OCI-LY1 (cell line): ENCODE results near the gene RBMS3.

Experiments used
- H2AFZ ChIP-seq: fragments of 200-600 bp; sonication (generic), shearing (Covaris generic); 2 replicates; pipeline ENCODE4 v1.6.0; 2014; ENCODE audit warnings: antibody characterized with exemption, mild to moderate bottlenecking, low read length
- H3F3A ChIP-seq: fragments of 200-600 bp; sonication (generic), shearing (Covaris generic); 2 replicates; pipeline ENCODE4 v1.6.0; 2014; ENCODE audit warnings: mild to moderate bottlenecking, antibody characterized with exemption, low read length, moderate library complexity; ENCODE audit not compliant: insufficient read depth
- H3K27ac ChIP-seq: fragments of 200-600 bp; sonication (generic); 2 replicates; pipeline ENCODE4 v1.5.1; 2014; ENCODE audit warnings: low read length, mixed run types, mild to moderate bottlenecking, low read depth; ENCODE audit not compliant: poor library complexity, severe bottlenecking
- H3K27me3 ChIP-seq: fragments of 200-600 bp; sonication (generic); 2 replicates; pipeline ENCODE4 v1.6.0; 2014; ENCODE audit warnings: antibody characterized with exemption, mild to moderate bottlenecking, low read length, moderate library complexity; ENCODE audit not compliant: insufficient read depth
- H3K36me3 ChIP-seq: fragments of 200-600 bp; sonication (generic); 2 replicates; pipeline ENCODE4 v1.6.1; 2014; ENCODE audit warnings: mild to moderate bottlenecking, antibody characterized with exemption, low read length, moderate library complexity, mixed read lengths; ENCODE audit not compliant: insufficient read depth
- H3K4me1 ChIP-seq: fragments of 200-600 bp; sonication (generic); 2 replicates; pipeline ENCODE4 v1.5.1; 2014; ENCODE audit warnings: mild to moderate bottlenecking, low read length, moderate library complexity; ENCODE audit not compliant: insufficient read depth, severe bottlenecking
- H3K4me2 ChIP-seq: fragments of 200-600 bp; sonication (generic), shearing (Covaris generic); 2 replicates; pipeline ENCODE4 v1.6.1; 2014; ENCODE audit warnings: low read length
- H3K4me3 ChIP-seq: fragments of 200-600 bp; sonication (generic); 2 replicates; pipeline ENCODE4 v1.5.1; 2014; ENCODE audit warnings: low read length, low read depth, mild to moderate bottlenecking, mixed read lengths; ENCODE audit not compliant: poor library complexity, severe bottlenecking
- H3K79me2 ChIP-seq: fragments of 200-600 bp; shearing (Covaris generic); 2 replicates; pipeline ENCODE4 v1.6.1; 2016; ENCODE audit warnings: mixed run types, low read length, mixed read lengths; ENCODE audit not compliant: insufficient read depth
- H3K9ac ChIP-seq: fragments of 200-600 bp; sonication (generic), shearing (Covaris generic); 2 replicates; pipeline ENCODE4 v1.6.1; 2014; ENCODE audit warnings: mild to moderate bottlenecking, low read length, mixed read lengths
- H3K9me2 ChIP-seq: fragments of 200-600 bp; sonication (generic), shearing (Covaris generic); 2 replicates; pipeline ENCODE4 v1.6.1; 2014; ENCODE audit warnings: low read depth, mild to moderate bottlenecking, low read length, mixed read lengths
- H3K9me3 ChIP-seq: fragments of 200-600 bp; shearing (Covaris generic); 2 replicates; pipeline ENCODE4 v1.6.1; 2014; ENCODE audit warnings: low read length, mixed read lengths
- H4K20me1 ChIP-seq: fragments of 200-600 bp; sonication (generic), shearing (Covaris generic); 2 replicates; pipeline ENCODE4 v1.6.0; 2016; ENCODE audit warnings: mild to moderate bottlenecking, low read length; ENCODE audit not compliant: insufficient read depth
- CTCF ChIP-seq: fragments of 200-600 bp; sonication (generic), shearing (Covaris generic); IDR thresholded peaks from 2 replicates; pipeline ENCODE4 v1.5.1; 2017; ENCODE audit warnings: mild to moderate bottlenecking, antibody characterized with exemption, low read length, moderate library complexity, mixed read lengths
- EZH2 ChIP-seq: fragments of 200-600 bp; sonication (generic), shearing (Covaris generic); IDR thresholded peaks from 2 replicates; pipeline ENCODE4 v1.8.0; 2017; ENCODE audit warnings: borderline replicate concordance, mixed run types, mild to moderate bottlenecking, antibody characterized with exemption, low read length, moderate library complexity, mixed read lengths

Gene RBMS3

GRCh38 chr3:29557825-29558224, 277.0 kb downstream of the RBMS3 start:
- no peaks in the 10 kb centered on the region for H3K9me3 ChIP-seq
- H3F3A ChIP-seq: no peaks in the 10 kb centered on the region; the same call in 1 of the 2 replicates
- no peak overlapping the region for H3K4me2 ChIP-seq
- H3K27ac ChIP-seq: no peak overlapping the region
- no peak overlapping the region for H2AFZ ChIP-seq
- no peaks in the 10 kb centered on the region for H3K27me3 ChIP-seq
- TF ChIP-seq CTCF (no peak), EZH2 (no peak)
- no peaks in the 10 kb centered on the region for H3K9me2 ChIP-seq
- no peaks in the 10 kb centered on the region for H3K79me2 ChIP-seq
- H3K36me3 ChIP-seq: no peaks in the 10 kb centered on the region
- H3K4me1 ChIP-seq: peaks cover 51% of the 10 kb centered on the region
- H4K20me1 ChIP-seq: no peaks in the 10 kb centered on the region
- H3K4me3 ChIP-seq: no peak overlapping the region
- H3K9ac ChIP-seq: no peak overlapping the region

- H3K4me3 ChIP-seq: no peak overlapping the region
- H3K4me2 ChIP-seq: no peak overlapping the region
- H3K9me3 ChIP-seq: no peaks in the 10 kb centered on the region
- H3K9me2 ChIP-seq: no peaks in the 10 kb centered on the region
- no peak overlapping the region for H2AFZ ChIP-seq
- no peaks in the 10 kb centered on the region for H3K36me3 ChIP-seq
- H3K79me2 ChIP-seq: no peaks in the 10 kb centered on the region
- no peak overlapping the region for H3K27ac ChIP-seq
- no peaks in the 10 kb centered on the region for H3K27me3 ChIP-seq
- no peak overlapping the region for H3K9ac ChIP-seq
- H3F3A ChIP-seq: no peaks in the 10 kb centered on the region; the same call in 1 of the 2 replicates
- no peaks in the 10 kb centered on the region for H4K20me1 ChIP-seq
- peaks cover 30% of the 10 kb centered on the region for H3K4me1 ChIP-seq
- no peak for TF ChIP-seq EZH2
- no peak for TF ChIP-seq CTCF
Observed at GRCh38 chr3:29559741-29560465, 279.0 kb downstream of the RBMS3 start.

- no peaks in the 10 kb centered on the region for H3K36me3 ChIP-seq
- H2AFZ ChIP-seq: no peak overlapping the region
- peaks cover 29% of the 10 kb centered on the region for H3K4me1 ChIP-seq
- H3K27ac ChIP-seq: no peak overlapping the region
- no peaks in the 10 kb centered on the region for H3K27me3 ChIP-seq
- H3K4me3 ChIP-seq: no peak overlapping the region
- H3K9ac ChIP-seq: no peak overlapping the region
- H3K4me2 ChIP-seq: no peak overlapping the region
- H3F3A ChIP-seq: no peaks in the 10 kb centered on the region; the same call in 1 of the 2 replicates
- no peaks in the 10 kb centered on the region for H3K9me2 ChIP-seq
- no peaks in the 10 kb centered on the region for H3K79me2 ChIP-seq
- no peak for TF ChIP-seq CTCF
- TF ChIP-seq EZH2: no peak
- no peaks in the 10 kb centered on the region for H3K9me3 ChIP-seq
- H4K20me1 ChIP-seq: no peaks in the 10 kb centered on the region
Observed at GRCh38 chr3:29561651-29562149, 280.8 kb downstream of the RBMS3 start.
